NOMO-1 (cell line): ENCODE data around the gene SNCB.
A peak's percentile ranks its signal among the peaks of the same experiment; 100 is the strongest.

Source experiments
- DNase-seq, 2 experiments: peaks; one replicate each; lab custom pipeline; 2025; ENCODE audit not compliant: unreplicated experiment in 2 of 2; lab: John Stamatoyannopoulos, UW

Gene SNCB

DNA sequence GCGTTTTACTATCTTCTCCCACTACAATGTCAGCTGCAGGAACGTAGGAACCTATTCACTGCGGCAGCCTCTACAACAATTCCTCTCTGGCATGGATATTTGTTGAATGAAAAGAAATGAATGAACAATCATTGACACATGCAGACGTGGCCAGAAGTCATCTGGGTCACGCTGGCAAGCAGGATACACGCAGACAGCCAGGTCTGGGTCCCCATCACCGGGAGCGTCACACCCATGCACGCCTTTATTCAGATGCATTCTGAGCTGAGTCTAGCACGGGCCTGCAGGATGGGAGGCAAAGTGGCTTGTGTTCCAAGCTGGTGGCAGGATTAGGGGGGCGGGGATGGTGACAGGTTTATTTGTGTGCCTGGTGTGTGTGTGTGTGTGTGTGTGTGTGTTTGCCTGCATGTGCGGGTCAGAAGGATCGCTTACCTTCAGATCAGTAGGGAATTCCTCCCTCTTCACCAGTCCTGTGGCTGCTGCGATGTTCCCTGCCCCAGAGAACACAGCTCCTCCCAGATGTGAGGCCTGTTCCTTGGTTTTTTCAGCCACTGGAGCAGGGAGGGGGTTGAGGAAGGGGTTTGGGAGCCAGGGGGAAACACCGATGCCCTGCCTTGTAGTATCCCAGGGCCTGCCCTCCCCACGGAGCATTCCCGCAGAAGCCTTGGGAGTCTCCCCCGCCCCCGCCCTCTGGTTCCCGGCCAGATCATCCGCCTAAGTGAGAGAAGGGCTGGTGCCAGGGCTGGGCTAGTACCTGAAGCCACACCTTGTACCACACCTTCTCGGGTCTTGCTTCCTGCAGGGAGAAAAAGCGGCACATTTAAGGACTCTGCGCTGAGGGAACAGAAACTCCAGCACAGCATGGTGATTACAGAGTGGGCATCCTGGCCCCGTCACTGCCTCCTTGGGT lies 4.1 kb downstream of the SNCB start:
- DNase-seq = no peak

DNA sequence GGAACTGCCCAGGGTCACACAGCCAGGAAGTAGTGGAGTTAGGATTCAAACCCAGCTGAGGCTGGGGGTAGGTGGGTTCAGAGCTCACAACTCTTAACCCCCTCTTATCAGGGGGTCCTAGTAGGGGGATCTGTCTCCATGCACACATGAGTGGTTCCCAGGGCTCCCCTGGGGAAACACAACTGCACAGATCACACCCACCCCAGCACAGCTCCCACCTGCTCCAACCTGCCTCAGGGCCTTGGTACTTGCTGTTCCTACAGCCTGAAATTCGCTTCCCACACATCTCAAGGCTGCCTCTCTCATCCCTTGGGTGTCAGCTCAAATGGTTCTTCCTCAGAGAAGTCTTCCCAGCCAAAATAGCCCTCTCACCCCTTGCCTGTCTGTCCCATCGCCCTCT lies 4.8 kb downstream of the SNCB start:
- no peak for DNase-seq

DNA sequence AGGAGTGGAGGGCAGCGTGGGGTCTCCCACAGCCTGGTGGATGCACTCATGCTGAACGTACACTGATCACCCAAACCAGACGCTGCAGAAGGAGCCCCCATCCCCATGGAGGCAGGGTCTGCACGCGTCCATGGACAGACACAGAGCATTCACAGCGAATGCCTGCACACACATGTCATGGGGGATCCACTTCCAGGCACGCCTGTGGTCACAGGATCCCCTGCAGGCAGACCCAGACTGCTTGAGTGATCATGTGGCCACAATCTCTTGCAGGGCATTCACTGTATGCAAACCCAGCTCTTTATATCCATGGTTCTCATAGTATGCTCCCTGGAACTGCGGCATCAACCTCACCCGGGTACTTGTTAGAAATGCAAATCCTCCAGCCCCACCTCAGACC lies 5.4 kb downstream of the SNCB start:
- DNase-seq = no peak

DNA sequence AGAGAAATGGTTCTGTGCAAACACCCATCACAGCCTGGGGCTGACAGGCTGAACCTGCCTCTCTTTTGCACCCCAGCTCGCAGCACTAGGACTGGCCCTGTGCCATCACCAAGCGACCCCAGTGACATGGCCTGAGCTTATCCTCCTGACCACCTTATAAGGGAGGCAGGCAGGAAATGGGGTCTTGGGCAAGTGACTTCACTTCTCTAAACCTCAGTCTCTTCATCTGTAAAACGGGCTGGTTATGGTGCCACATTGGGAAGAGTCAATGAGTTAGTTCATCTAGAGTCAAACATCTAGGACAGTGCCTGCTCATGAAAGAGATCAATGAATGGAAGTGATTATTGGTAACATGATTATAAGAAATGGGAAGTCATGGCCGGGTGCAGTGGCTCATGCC lies 6.2 kb downstream of the SNCB start:
- no peak for DNase-seq

DNA sequence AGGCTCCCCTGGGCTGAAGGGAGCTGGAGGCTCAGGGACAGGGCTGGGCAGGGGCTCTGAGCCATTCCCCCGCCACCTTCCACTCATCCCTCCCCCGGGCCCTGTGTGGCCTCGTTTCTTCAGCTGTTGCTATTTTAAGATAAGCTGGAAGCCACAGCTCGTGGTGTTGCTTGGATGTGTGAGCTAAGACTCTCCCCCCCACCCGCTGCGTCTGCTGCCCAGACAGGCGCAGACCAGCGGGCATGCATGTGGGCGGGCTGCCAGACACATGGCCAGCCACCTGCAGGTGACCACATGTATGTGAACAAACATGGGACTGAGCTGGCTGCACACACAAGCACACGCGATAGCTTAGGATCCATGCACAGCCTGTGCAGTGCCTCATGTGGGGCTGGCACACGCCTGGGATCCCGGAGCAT lies 8.7 kb downstream of the SNCB start:
- no peak for DNase-seq

DNA sequence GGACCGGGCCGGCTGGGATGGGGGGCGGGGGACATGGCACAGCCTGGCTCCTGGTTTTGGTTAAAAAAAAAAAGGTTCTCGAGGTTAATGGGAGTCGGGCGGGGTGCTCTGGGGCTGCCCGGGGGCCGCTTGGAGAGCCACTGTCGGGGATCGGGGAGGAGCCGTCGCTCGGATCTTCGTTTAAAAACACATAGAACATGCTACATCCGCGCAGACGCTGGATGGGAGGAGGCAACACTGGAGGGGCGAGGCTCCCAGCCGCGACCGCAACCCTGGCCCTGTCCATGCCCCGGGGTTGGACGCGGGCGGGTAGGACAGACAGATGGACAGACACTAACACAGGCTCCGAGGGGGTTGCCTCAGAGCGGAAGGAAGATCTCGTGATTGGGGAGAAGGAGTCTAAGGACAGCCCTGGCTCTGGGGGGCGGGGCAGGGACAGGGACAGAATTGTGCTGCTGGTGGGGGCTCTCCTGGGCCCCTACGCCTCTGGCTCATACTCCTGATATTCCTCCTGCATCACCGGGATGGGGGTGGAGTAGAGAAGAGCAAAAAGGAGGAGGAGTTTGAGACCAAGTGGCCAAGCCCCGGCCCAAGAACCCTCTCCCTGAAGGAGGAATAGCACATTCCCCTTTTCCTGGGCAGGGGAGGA lies 9.9 kb downstream of the SNCB start:
- DNase-seq = no peak

DNA sequence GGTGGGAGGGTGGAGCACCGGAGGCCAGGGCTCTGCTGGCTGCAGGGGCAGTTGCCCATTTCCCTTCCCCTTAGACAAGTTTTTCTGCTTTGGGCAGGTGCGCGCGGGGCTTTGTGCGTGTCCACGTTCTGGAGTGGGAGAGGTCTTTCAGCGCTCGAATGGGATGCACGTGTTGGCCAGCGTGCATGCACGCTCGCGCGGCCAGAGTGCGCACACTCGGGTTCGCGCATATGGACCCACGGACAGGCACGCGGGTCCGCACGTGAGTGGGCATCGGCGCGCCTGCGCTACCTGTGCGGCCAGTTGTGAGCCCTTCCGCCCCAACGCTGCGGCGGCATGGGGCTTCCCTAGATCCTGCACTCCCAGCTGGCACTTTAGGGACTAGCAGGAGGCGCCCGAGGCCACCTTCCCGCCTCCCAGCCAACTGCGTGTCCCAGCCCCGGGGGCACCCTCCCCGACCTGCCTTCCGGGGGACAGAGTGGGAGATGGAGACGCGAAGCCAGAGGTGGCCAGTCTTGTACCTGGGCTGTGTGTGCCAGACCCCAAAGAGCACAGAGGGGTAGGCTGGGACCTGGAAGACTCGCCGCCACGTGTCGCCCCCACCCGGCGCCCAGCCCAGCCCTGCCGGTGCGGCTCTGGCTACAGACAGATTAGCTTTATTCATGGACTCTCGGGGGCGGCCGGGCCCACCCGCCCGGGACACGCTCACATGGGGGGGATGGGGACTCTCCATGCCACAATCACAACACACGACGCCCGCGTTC lies 10.6 kb downstream of the SNCB start:
- DNase-seq = no peak

DNA sequence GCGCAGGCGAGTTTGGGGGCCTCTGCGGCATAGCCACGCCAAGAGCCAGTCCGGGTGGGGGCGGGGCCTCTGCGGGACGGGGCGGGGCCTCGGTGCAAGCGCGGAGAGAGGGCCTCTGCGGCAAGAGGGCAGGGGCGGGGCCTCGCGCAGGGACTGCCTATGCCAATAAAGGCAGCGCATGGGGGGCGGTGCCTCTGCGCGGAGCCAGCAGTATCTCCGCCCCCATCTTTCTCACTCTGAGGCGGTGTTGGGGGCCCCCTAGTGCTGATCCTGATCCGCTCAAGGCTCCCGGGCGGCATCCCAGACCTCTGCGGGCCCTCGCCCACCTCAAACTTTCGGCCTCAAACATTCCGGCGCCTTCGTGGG lies 11.1 kb downstream of the SNCB start:
- peak; percentile 62 to 66 for DNase-seq

DNA sequence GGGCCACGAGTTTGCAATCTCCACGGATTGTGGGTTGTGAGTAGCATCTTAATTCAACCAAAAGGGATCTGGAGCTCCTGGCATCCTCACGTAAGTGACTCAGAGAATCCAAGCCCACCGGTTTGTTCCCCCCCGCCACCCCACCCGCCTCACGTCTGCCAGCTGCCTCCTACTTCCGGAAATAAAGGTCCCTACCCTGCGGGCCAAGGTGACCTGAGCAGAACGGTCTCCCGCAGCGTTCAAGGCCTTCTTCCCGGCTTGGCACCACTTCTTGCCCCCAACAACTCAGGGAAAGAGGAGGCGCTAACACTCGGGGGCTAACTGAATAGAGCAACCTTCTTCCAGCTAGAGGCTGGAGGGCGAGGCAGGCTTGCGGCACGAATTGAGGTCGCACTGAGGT lies 11.6 kb downstream of the SNCB start:
- DNase-seq = no peak

DNA sequence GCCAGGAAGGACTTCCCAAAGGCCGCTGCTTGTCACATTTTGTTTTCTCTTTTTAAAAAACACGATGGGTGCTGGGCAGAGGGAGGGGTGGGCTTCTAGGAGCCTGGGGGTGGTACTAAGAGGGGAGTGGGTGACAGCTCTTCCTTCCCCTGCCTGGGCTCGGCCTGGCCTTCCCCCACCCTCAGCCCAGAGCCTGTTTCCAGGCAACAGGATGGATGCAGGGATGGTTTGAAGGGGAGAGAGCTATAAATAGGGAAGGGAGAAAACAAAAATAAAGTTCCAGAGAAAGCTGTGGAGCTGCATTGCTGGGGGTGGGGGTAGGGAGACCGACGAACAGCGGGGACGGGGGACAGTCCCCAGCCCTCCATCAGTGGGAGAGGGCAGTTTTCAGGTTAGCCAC lies 13.8 kb downstream of the SNCB start:
- no peak for DNase-seq

DNA sequence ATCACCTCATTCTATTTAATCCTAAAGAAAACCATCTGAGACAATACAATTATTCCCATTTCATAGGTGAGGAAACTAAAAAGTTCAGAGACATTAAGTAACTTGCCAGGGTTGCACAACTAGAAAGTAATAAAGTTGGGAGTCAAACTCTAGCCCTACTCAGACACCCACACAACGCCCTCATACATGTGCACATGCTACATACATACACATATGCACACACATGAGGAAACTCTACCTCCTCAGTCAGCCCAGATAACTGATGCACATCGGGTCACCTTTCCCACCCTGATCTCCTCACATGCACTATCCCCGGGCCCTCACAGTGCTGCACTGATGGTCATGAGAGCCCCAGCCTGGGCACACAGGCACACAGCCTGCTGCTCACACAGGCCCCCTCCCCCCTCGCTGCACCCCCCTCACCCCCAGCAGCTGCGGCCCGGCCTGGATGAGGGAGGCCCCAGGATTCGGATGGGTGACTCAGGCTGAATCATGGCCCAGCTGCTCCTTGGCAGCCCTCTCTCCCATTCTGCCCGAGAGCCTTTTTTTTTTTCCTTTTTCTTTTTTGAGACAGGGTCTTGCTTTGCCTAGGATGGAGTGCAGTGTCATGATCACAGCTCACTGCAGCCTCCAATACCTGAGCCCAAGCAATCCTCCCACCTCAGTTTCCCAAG lies 15.4 kb downstream of the SNCB start:
- DNase-seq = no peak

DNA sequence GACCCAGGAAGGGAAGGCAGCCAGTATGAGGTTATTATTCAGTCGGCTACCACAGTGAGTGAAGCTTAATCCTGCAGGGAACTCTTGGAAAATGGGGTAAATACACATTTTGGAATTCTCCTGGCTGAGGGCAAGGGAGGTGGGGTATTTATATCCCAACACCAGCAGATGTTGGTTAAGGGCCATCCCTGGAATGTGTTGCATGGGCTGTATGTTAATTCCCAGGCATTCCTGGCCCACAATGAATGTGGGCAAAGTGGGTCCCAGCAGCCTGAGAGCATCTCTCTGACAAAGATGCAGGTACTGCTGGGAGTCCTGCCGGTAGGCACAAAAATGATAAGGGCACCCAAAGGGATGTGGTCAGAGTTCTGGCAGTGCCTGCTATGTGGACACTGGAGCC lies 17.5 kb downstream of the SNCB start:
- no peak for DNase-seq

DNA sequence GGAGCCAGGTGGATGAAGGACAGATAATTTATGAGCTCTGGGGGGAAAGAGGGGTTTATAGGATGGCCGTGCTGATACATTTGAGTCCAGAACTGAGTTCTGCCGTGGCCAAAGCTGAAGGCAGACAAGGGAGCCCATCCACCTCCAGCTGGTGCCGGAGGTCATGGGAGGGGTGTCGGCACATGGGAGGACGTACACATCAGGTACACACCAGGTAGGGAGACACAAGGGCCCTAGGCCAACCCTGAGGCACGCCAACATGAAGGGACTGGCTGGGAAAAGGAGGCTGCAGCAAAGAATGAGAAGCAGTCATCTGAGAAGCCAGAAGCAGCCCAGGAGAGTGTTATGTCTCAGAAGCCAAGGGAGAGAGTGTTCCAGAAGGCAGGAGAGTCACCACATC lies 18.3 kb downstream of the SNCB start:
- no peak for DNase-seq

DNA sequence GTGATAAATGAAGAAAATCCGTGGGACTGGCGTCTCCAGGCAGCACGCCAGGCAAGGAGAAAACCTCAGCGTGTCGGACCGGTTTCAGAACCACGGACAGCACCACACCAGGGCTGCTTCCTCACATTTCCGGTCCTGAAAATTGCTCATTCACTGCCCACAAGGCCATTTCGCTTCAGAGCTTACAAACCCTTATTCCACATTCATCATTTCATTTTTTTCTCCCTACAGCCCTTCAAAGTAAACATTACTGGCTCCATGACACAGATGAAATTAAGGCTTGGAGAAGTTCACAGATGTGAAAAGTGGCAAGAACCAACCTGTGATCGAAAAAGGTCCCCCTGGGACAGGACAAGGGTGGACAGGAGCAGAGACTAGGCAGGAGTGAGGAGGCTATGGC lies 18.9 kb downstream of the SNCB start:
- peak; percentile 56 to 61 for DNase-seq

DNA sequence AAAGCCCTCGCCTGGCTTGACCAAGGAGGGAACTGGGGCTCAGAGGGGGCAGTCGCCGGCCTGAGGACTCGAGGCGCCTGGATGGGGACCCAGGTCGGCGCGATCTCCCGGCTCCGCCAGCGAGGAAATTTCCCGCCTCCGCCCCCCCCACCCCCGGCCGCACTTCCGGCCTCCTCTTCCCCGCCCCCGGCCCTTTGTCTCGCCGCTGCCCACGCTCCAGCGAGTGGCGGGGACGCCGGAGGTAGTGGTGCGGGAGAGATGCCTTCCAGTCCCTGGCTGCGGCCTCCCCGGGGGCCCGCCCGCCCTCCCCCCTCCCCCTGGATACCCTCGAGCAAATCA lies 19.9 kb downstream of the SNCB start:
- DNase-seq = no peak

DNA sequence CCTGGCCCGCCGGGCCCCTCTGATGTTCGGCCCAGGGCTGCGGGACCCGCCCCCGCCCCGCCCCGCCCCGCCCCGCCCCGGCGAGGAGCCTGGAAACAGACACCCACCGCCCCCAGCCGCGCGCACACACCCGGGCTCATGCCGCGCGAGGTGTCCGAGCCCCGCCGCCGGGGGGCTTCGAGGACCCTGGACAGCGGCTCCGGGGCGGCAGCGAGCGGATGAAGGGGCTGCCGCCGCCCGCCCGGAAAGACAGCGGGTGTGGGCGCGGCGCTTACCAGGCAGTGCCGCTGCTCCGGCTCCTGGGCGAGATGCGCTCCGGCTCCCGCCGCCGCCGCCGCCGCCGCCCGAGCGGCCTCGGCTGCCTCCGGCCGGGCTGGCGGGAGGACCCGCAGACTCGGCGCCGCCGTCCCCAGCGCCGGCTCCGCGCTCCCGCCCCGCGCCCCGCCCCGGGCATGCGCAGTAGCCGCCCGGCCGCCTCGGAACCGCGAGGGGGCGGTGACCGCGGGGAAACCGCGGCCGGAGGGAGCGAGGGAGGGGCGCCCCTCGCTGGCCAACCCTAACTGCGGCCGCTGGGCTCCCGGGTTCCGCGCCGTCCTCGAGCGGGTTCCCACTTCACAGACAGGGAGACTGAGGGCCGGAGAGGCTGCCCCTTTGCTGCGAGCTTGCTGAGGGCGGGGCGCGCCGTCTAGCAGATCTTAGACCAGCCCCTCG lies 20.5 kb downstream of the SNCB start, which contains the start of gene GPRIN1:
TSS of gene GPRIN1 (minus strand) at position 433 of the 711 bp plus-strand sequence. CDS start 10,322 bp downstream, outside the sequence.
- DNase-seq = peak; percentile 32 to 39

DNA sequence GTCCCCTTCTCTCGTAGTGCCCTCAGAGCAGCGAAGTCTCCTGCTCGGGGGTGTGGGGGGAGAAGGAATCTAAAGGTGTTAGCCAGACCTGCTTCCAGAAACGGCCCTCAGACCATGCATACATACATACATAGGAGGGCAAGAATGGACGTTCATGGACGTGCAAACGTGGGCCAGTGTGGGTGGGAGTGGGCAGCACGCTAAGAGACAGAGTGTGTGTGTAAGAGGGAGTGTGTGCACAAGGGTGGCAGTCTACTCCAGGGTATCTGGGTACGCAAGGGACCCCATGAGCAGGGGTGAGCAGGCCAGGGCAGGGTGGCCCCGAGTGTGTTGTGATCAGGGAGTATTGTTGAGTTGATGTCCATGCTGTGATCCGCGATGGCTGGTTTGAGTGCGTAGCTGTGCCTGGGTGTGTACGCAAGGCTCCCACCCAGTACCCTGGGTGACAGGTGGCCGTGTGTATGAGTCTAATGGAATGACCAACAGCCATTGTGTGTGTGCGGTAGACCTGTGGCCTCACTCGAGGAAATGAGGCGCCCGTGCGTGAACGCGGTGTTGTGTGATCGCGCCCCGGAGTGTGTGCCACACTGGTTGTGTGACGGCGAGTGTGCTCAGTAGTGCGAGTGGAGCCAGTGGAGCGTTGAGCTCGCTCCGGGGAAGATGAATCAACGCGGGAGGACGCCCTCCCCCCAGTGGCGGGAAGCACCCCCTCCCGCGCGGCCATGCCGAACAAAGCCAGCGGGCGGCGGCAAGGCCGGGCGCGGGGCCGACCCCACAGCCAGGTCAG lies 21.2 kb downstream of the SNCB start:
- DNase-seq = no peak

DNA sequence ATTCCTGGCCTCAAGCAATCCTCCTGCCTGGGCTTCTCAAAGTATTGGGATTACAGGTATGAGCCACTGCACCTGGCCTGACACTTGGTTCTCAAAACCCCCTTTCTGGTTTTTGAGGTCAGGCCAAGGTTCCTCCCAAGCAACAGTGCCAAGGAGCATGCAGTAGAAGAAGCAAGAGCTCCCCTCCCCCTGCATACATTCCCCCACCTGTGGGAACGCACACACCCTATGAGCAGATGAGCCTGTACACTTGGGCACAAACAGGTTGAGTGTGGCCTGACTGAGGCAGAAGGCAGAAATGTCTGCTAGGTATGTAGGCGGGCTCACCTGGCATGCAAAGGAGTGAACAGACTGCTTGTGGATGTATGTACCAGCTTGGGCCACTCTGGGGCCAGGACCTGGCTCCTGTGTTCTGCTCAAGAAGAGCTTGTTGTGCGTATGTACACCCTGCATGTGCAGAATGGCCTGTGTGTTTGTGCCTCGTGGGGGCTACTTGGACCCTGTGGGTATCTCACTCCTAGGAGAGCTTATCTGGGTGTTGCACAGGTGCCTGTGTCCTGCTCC lies 22.1 kb downstream of the SNCB start:
- no peak for DNase-seq

DNA sequence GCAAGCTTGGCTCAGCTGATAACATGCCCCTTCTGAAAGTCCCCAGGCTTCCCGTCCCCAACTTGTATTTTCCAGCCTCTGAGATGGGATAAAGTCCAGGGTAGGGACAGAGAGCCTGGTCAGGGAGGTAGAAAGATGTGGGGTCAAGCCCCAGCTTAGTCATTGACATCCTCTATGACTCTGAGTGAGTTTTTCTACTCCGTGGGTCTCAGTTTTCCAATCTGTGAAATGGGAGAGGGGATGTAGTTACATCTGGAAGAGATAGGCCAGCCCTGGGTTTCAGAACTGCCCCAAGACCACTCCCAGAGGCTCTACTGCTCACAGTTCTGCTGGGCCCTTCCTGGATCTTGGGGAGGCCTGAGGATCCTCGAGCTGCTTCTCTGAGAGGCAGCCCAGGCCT lies 23.5 kb downstream of the SNCB start:
- DNase-seq = no peak
